ENCODE data around the gene UBA52. TPM values are rescaled to one million over a fixed set of nuclear protein-coding genes. Genes with fewer than 3 reads are reported as not detected.

Gene UBA52
- total and polyA plus RNA-seq, 2 of the 13 experiments (the other 11 are each of a cell fraction or from before 2014, with no cell fraction given), result 959 to 1,782 TPM

- ATAC-seq (no peak), DNase-seq (ENCODE audit: low spot score) (no peak), FAIRE-seq (no peak)
- H3K4me2 ChIP-seq (ENCODE audit: low read depth, low read length), result peak overlapping the region; percentile 100
- peaks cover 0 to 7% of the 10 kb centered on the region in 2 experiments; a peak in 2 of 5 replicates for H3K27me3 ChIP-seq (ENCODE audit: control insufficient read depth in 1 of 2, insufficient read depth in 2 of 2, low read length in 2 of 2)
- H3K79me2 ChIP-seq (ENCODE audit: insufficient read depth, low read length), result no peaks in the 10 kb centered on the region
- H3K27ac ChIP-seq (ENCODE audit: extremely low read length, insufficient read depth, low read length), result no peak overlapping the region
- CTCF ChIA-PET (ENCODE audit: low intra/inter-chr PET ratio, low total read pairs), result no interaction called here
- H3K36me3 ChIP-seq (replicated peaks in 1 of 2; ENCODE audit: control insufficient read depth in 1 of 2, insufficient read depth in 2 of 2, low read length in 2 of 2), result no peaks in the 10 kb centered on the region
- peaks cover 53% of the 10 kb centered on the region for H3K4me1 ChIP-seq (ENCODE audit: insufficient read depth, low read length)
- no peaks in the 10 kb centered on the region for H4K20me1 ChIP-seq (ENCODE audit: insufficient read depth, low read length)
- peak overlapping the region; percentile 48 to 75 (median 57) for H3K4me3 ChIP-seq (replicated peaks in 1 of 3; ENCODE audit: insufficient read depth in 1 of 3, low read depth in 2 of 3, low read length in 3 of 3)
- in situ Hi-C loops (cut with HindIII; ENCODE audit: extremely low pct_ligation_motif_present, low pct_unique_long_range_greater_than_20kb) (no loop called here), intact Hi-C loops (cut with micrococcal nuclease; ENCODE audit: unreplicated experiment) (no loop called here)
- 3% methylated on average over 22 of the region's 30 CpGs for WGBS (ENCODE audit: low lambda C conversion rate)
- H3K9me3 ChIP-seq (ENCODE audit: low read length), result no peaks in the 10 kb centered on the region
- peak overlapping the region; percentile 57 for H3K9ac ChIP-seq (ENCODE audit: insufficient read depth, low read depth, low read length)
- H2AFZ ChIP-seq (ENCODE audit: low read length), result no peak overlapping the region
- no TSS peak for BruUV-seq (replicated peaks)
- POLR2A ChIA-PET, result interaction anchor here (1.0 kb wide), 1 partner anchor 23 kb away, joined by 4 read pairs; the partner anchor contains the start of gene REX1BD
- 0 out of 2 replicates have a peak, but pooled peaks have one; percentile 17 for TF ChIP-seq ZNF317 (CRISPR knock-in tag; IDR thresholded peaks at IDR 0.05)
- peak; percentile 7; the same call in 1 of the 2 replicates for TF ChIP-seq MAX (IDR thresholded peaks at IDR 0.05)
- peak; percentile 2 for TF ChIP-seq YY1 (IDR thresholded peaks at IDR 0.05; ENCODE audit: insufficient read depth, insufficient replicate concordance, low read depth, low read length)
- TF ChIP-seq ZMYM4 (CRISPR knock-in tag; IDR thresholded peaks at IDR 0.05), result no peak
- TF ChIP-seq ZNF687 (CRISPR knock-in tag; IDR thresholded peaks at IDR 0.05), result peak; percentile 52; the same call in 1 of the 2 replicates
- TF ChIP-seq UBTF (CRISPR knock-in tag; IDR thresholded peaks at IDR 0.05), result 0 out of 2 replicates have a peak, but pooled peaks have one; percentile 13
- peak; percentile 22; the same call in 1 of the 2 replicates for TF ChIP-seq ZNF749 (CRISPR knock-in tag; IDR thresholded peaks at IDR 0.05; ENCODE audit: borderline replicate concordance)
- TF ChIP-seq MXD3 (CRISPR knock-in tag; IDR thresholded peaks at IDR 0.05), result peak; percentile 23; the same call in 1 of the 2 replicates
- TF ChIP-seq ARNT2 (CRISPR knock-in tag; IDR thresholded peaks at IDR 0.05; ENCODE audit: low read depth), result 0 out of 2 replicates have a peak, but pooled peaks have one; percentile 32
- 0 out of 2 replicates have a peak, but pooled peaks have one; percentile 32 for TF ChIP-seq POGK (CRISPR knock-in tag; conservative IDR thresholded peaks at IDR 0.05)
- TF ChIP-seq MYPOP (CRISPR knock-in tag; IDR thresholded peaks at IDR 0.05), result 0 out of 2 replicates have a peak, but pooled peaks have one; percentile 10
Measured at GRCh38 chr19:18612051-18612771, 40.6 kb downstream of the UBA52 start.
